HepG2 (cell line): ENCODE measurements around the gene CST8. TPM values are rescaled to one million over a fixed set of nuclear protein-coding genes. Genes with fewer than 3 reads are reported as not detected.

Experiments used
- ATAC-seq: fragments of 200-7000 bp; cut with Tn5 transposase; 3 replicates; pipeline ENCODE4 v1.9.1; 2020; ENCODE audit warnings: mild to moderate bottlenecking, moderate library complexity
- BruUV-seq: library from RNA; stranded (reverse); fragments of 400-500 nt; replicated peaks from 2 replicates; lab custom pipeline; 2021; lab: Mats Ljungman, UMichigan
- CTCF ChIA-PET: fragments of 300-600 bp; formaldehyde crosslinking; extraction: SDS; loops from one replicate; lab custom pipeline; 2021; ENCODE audit warnings: low total read pairs, inconsistent platforms, low intra/inter-chr PET ratio; lab: Yijun Ruan, JAX
- POLR2A ChIA-PET: fragments of 350-600 bp; sonication (Branson Sonifier 250); formaldehyde crosslinking; loops from one replicate; lab custom pipeline; 2020; ENCODE audit warnings: antibody characterized with exemption, inconsistent platforms; lab: Yijun Ruan, JAX
- DNase-seq: peaks from one replicate; pipeline ENCODE4 v3.0.0-alpha.2; 2015; ENCODE audit warnings: low spot score
- FAIRE-seq: peaks from 3 replicates; lab custom pipeline; 2011; peaks lifted over from hg19 to GRCh38; lab: Jason Lieb, UNC
- H2AFZ ChIP-seq: one replicate; pipeline ENCODE4 v1.6.1; 2011; ENCODE audit warnings: low read length, inconsistent platforms
- H3K27ac ChIP-seq: fragments of 300-600 bp; 3 replicates; pipeline ENCODE4 v1.8.0; 2011; ENCODE audit warnings: mixed run types, mild to moderate bottlenecking, mixed read lengths, low read length, inconsistent platforms; ENCODE audit not compliant: insufficient read depth; ENCODE audit errors: extremely low read length
- H3K27me3 ChIP-seq, 2 experiments: fragments of 200-600 bp in 1 of 2; 2 replicates in 1 of 2; 3 replicates in 1 of 2; pipeline versions ENCODE4 v1.6.0 to v1.8.0; 2011; ENCODE audit warnings: low read length in 2 of 2, mild to moderate bottlenecking in 2 of 2, moderate library complexity in 2 of 2, inconsistent platforms in 1 of 2; ENCODE audit not compliant: insufficient read depth in 2 of 2, control insufficient read depth in 1 of 2
- H3K36me3 ChIP-seq, 2 experiments: fragments of 200-600 bp in 1 of 2; replicated peaks in 1 of 2; 2 replicates in 1 of 2; 3 replicates in 1 of 2; pipeline versions ENCODE4 v1.5.1 to v1.8.0; 2011; ENCODE audit warnings: low read length in 2 of 2, inconsistent platforms in 1 of 2; ENCODE audit not compliant: insufficient read depth in 2 of 2, control insufficient read depth in 1 of 2
- H3K4me1 ChIP-seq: 2 replicates; pipeline ENCODE4 v1.5.1; 2012; ENCODE audit warnings: low read length, inconsistent platforms; ENCODE audit not compliant: insufficient read depth
- H3K4me2 ChIP-seq: 2 replicates; pipeline ENCODE4 v1.6.0; 2011; ENCODE audit warnings: low read depth, low read length, inconsistent platforms
- H3K4me3 ChIP-seq, 3 experiments: fragments of 200-600 bp in 1 of 3; sonication (generic), shearing (Covaris generic) in 1 of 3; replicated peaks in 1 of 3; 2 replicates each; pipeline ENCODE4 v1.5.1; 2011 to 2016; ENCODE audit warnings: low read length in 3 of 3, inconsistent platforms in 2 of 3, low read depth in 2 of 3, mild to moderate bottlenecking in 2 of 3, control low read depth in 1 of 3, mixed read lengths in 1 of 3; ENCODE audit not compliant: insufficient read depth in 1 of 3
- H3K79me2 ChIP-seq: one replicate; pipeline ENCODE4 v1.6.1; 2011; ENCODE audit warnings: low read length, inconsistent platforms; ENCODE audit not compliant: insufficient read depth
- H3K9ac ChIP-seq: 2 replicates; pipeline ENCODE4 v1.6.0; 2011; ENCODE audit warnings: mild to moderate bottlenecking, low read depth, low read length, inconsistent platforms; ENCODE audit not compliant: insufficient read depth
- H3K9me3 ChIP-seq: 2 replicates; pipeline ENCODE4 v1.5.1; 2012; ENCODE audit warnings: mild to moderate bottlenecking, low read length
- H4K20me1 ChIP-seq: 2 replicates; pipeline ENCODE4 v1.6.0; 2011; ENCODE audit warnings: inconsistent platforms, mild to moderate bottlenecking, low read length, moderate library complexity; ENCODE audit not compliant: insufficient read depth
- BRF2 ChIP-seq: sonication (generic); formaldehyde crosslinking; IDR thresholded peaks from 2 replicates; pipeline ENCODE4 v1.8.1; 2022; ENCODE audit warnings: mild to moderate bottlenecking, missing genetic modification reagents
- HOXA7 ChIP-seq: sonication (generic); formaldehyde crosslinking; IDR thresholded peaks from 2 replicates; pipeline ENCODE4 v1.8.1; 2022; ENCODE audit warnings: mild to moderate bottlenecking, missing genetic modification reagents, moderate library complexity
- MAFF ChIP-seq: IDR thresholded peaks from 2 replicates; pipeline ENCODE4 v1.6.1; 2011; ENCODE audit warnings: low read depth, low read length, improper control_type of control experiment
- MAFK ChIP-seq, 2 experiments: IDR thresholded peaks in 1 of 2; conservative IDR thresholded peaks in 1 of 2; 2 replicates each; pipeline ENCODE4 v1.6.1; 2011; ENCODE audit warnings: improper control_type of control experiment in 2 of 2, low read length in 2 of 2
- NCOA2 ChIP-seq: sonication (generic); formaldehyde crosslinking; IDR thresholded peaks from 2 replicates; pipeline ENCODE4 v1.8.0; 2022; ENCODE audit warnings: inconsistent platforms
- PHF20 ChIP-seq: sonication (generic); formaldehyde crosslinking; IDR thresholded peaks from 2 replicates; pipeline ENCODE4 v1.5.0; 2020; ENCODE audit warnings: mild to moderate bottlenecking, missing genetic modification reagents
- POLR2AphosphoS2 ChIP-seq: IDR thresholded peaks from 2 replicates; pipeline ENCODE4 v1.6.1; 2011; ENCODE audit warnings: low read depth, low read length, improper control_type of control experiment
- RFXANK ChIP-seq: IDR thresholded peaks from 2 replicates; pipeline ENCODE4 v1.6.1; 2016
- SP5 ChIP-seq: IDR thresholded peaks from 2 replicates; pipeline ENCODE4 v1.6.1; 2016; ENCODE audit warnings: low read depth, borderline replicate concordance
- TARDBP ChIP-seq: sonication (generic); formaldehyde crosslinking; IDR thresholded peaks from 2 replicates; pipeline ENCODE4 v1.8.0; 2022; ENCODE audit warnings: mild to moderate bottlenecking, missing genetic modification reagents
- TOPORS ChIP-seq: sonication (generic); formaldehyde crosslinking; IDR thresholded peaks from 2 replicates; pipeline ENCODE4 v1.8.0; 2023; ENCODE audit warnings: mild to moderate bottlenecking, missing genetic modification reagents
- USF2 ChIP-seq, 2 experiments: sonication (generic) in 1 of 2; formaldehyde crosslinking in 1 of 2; IDR thresholded peaks; 2 replicates each; pipeline versions ENCODE4 v1.5.1 to v1.6.1; 2011 to 2020; ENCODE audit warnings: borderline replicate concordance in 1 of 2, low read depth in 1 of 2, low read length in 1 of 2, mild to moderate bottlenecking in 1 of 2, missing genetic modification reagents in 1 of 2, moderate library complexity in 1 of 2
- ZBTB34 ChIP-seq: sonication (generic); formaldehyde crosslinking; IDR thresholded peaks from 2 replicates; pipeline ENCODE4 v1.8.0; 2022; ENCODE audit warnings: mild to moderate bottlenecking, missing genetic modification reagents
- ZNF550 ChIP-seq: sonication (generic); formaldehyde crosslinking; IDR thresholded peaks from 2 replicates; pipeline ENCODE4 v1.4.0; 2020; ENCODE audit warnings: mild to moderate bottlenecking, missing genetic modification reagents, borderline replicate concordance
- WGBS: methylation state at CpG from one replicate; pipeline ENCODE4 v1.1.6; 2017; ENCODE audit warnings: low lambda C conversion rate; 5-methylcytosine and 5-hydroxymethylcytosine counted together
- in situ Hi-C: cut with HindIII; loops from 2 replicates; pipeline ENCODE4 v1.10.0; 2017; ENCODE audit warnings: low pct_unique_long_range_greater_than_20kb; ENCODE audit not compliant: extremely low pct_ligation_motif_present
- intact Hi-C: fragments of 100-400 bp; cut with micrococcal nuclease; formaldehyde crosslinking; loops from one replicate; pipeline ENCODE4 v1.10.0; 2022; ENCODE audit not compliant: unreplicated experiment
- polyA plus RNA-seq, 8 experiments: library from polyadenylated mRNA; depleted of rRNA in 3 of 8; stranded (reverse) in 7 of 8; unstranded in 1 of 8; fragments of >200 nt; fragmentation: Illumina TruSeq in 4 of 8; extraction: Trizol in 4 of 8; gene quantifications; 2 replicates each; pipeline versions ENCODE4 v1.2.1 to v1.2.3, GENCODE V29; 2011 to 2016; ENCODE audit warnings: low read depth in 4 of 8, missing spikeins in 1 of 8, mixed read lengths in 1 of 8; ENCODE audit not compliant: insufficient read depth in 1 of 8
- total RNA-seq, 5 experiments: library from RNA; depleted of rRNA; stranded (reverse); fragments of >200 nt; fragmentation: Illumina TruSeq; extraction: Trizol; gene quantifications; 2 replicates each; pipeline ENCODE4 v1.2.3, GENCODE V29; 2016; ENCODE audit warnings: low read depth in 1 of 5

CST8 gene
- total and polyA plus RNA-seq, 2 of the 13 experiments (the other 11 are each of a cell fraction or from before 2014, with no cell fraction given), result not detected

DNA sequence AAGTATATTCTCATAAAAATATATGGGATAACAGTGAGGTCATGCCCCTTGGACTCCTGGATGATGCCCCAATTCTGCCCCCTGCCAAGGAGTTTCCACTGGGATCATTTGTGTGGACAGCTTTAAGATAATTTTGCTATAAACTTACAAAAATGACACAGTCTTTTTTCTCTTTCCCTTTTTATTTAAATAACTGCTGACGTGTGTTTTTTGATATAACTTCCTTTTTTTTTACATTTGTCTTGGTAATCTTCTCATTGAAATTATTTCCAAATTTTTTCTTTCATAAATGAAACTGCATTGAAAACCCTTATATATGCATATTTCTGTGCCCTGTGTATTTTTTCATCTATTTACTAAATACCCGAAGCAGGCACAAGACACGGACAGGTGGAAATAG lies 46.1 kb downstream of the CST8 start:
- WGBS, result 65% methylated on average over 3 of the region's 3 CpGs
- Histone ChIP-seq H3K27me3 (no peaks in the 10 kb centered on the region), H3K9me3 (no peaks in the 10 kb centered on the region), H3K4me3 (no peak overlapping the region), H3K9ac (no peak overlapping the region), H3K4me1 (peaks cover 11% of the 10 kb centered on the region), H3K79me2 (no peaks in the 10 kb centered on the region), H3K27ac (no peak overlapping the region)
- ChIA-PET CTCF (no interaction called here), POLR2A (no interaction called here)
- in situ Hi-C loops, result no loop called here
- ATAC-seq, result no peak
- TF ChIP-seq MAFK (conservative IDR thresholded peaks at IDR 0.05 in 1 of 2, IDR thresholded peaks at IDR 0.05 in 1 of 2; ENCODE audit: low read length in 2 of 2) (peak; percentile 89 to 97), USF2 (IDR thresholded peaks at IDR 0.05; ENCODE audit: low read depth, low read length) (no peak), USF2 (CRISPR knock-in tag; IDR thresholded peaks at IDR 0.05; ENCODE audit: borderline replicate concordance) (no peak), ZNF550 (CRISPR knock-in tag) (no peak), RFXANK (CRISPR knock-in tag) (no peak), POLR2AphosphoS2 (no peak), MAFF (peak; percentile 94)
- TF ChIP-seq, all 625 proteins: peak for 2
- Histone ChIP-seq H3K4me2 (no peak overlapping the region), H3K36me3 (no peaks in the 10 kb centered on the region), H2AFZ (no peak overlapping the region), H4K20me1 (no peaks in the 10 kb centered on the region)
- FAIRE-seq, result no peak
- no TSS peak for BruUV-seq
- intact Hi-C loops, result no loop called here
- DNase-seq, result no peak

- WGBS, result 37% methylated on average over 4 of the region's 4 CpGs
- POLR2A ChIA-PET, result no interaction called here
- TF ChIP-seq TOPORS (CRISPR knock-in tag) (no peak), SP5 (CRISPR knock-in tag) (no peak), NCOA2 (CRISPR knock-in tag) (no peak), ZBTB34 (CRISPR knock-in tag) (no peak), PHF20 (CRISPR knock-in tag) (no peak), HOXA7 (CRISPR knock-in tag) (no peak), BRF2 (CRISPR knock-in tag) (no peak), TARDBP (CRISPR knock-in tag) (no peak)
These were observed 49.7 kb downstream of the CST8 start for GRCh38 chr20:23540624-23541023.

More at GRCh38 chr20:23540624-23541023, 49.7 kb downstream of the CST8 start:
- Histone ChIP-seq H3K4me2 (no peak overlapping the region), H3K27me3 (peaks cover 1 to 6% of the 10 kb centered on the region in 2 experiments; a peak in 2 of 5 replicates), H2AFZ (no peak overlapping the region), H3K27ac (no peak overlapping the region), H4K20me1 (no peaks in the 10 kb centered on the region), H3K4me3 (no peak overlapping the region), H3K79me2 (no peaks in the 10 kb centered on the region), H3K9me3 (no peaks in the 10 kb centered on the region), H3K4me1 (peaks cover 11% of the 10 kb centered on the region), H3K36me3 (no peaks in the 10 kb centered on the region), H3K9ac (no peak overlapping the region)
- CTCF ChIA-PET, result no interaction called here
- intact Hi-C loops, result no loop called here
- FAIRE-seq (no peak), ATAC-seq (no peak), DNase-seq (no peak)
- in situ Hi-C loops, result no loop called here
- BruUV-seq, result no TSS peak
